ENCODE data around the gene MYO7B.

The MYO7B gene

DNA sequence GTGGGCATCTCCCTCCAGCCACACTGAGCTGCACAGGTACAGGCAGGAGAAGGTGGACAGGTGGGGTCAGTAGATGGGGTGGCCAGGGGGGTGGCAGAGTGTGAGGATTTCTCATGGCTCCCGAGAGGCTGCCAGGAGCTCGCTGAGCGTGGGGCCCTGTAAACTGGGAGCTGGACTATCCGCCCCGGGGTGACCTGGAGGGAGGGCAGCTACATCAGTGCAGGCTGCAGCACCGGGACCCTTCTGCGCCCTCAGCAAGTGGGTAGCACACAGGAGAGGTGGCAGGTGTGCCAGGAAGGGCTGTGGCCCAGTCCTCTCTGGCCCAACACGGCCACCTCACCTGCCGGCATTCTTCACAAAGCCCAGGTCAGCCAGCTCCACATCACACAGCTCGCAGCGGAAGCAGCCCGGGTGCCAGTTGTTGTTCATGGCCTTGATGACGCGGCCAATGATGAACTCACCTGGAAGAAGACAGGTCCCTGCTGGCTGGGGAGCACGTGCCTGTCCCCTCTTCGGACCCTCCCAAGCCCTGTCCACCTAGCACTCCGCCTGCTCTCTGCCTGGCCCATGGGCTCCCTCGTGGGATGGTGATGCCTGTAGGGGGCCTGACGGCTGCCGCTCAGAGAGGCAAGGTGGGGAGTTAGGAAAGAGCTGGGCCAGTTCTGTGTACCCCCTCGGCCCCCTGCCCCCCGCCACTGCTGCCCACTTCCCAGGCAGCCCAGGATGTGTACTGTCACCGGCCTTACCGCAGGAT lies 118.8 kb downstream of the MYO7B start:
- no peak for DNase-seq

DNA sequence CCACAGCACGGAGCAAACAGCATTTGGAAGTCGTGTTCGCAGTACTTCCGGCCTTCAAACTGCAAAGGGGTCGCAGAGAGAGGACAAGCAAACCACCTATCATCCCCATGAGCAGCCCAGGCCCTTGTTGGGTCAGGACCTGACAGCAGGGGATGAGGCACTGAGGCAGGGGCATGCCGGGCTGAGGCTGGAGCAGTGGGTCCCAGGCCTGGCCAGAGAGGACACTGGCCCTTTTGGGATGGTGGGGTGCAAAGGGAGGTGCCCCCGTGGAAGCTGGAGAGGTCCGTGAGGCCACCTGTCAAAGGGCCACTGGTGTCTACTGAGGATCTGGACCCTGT lies 119.3 kb downstream of the MYO7B start:
- DNase-seq = no peak

DNA sequence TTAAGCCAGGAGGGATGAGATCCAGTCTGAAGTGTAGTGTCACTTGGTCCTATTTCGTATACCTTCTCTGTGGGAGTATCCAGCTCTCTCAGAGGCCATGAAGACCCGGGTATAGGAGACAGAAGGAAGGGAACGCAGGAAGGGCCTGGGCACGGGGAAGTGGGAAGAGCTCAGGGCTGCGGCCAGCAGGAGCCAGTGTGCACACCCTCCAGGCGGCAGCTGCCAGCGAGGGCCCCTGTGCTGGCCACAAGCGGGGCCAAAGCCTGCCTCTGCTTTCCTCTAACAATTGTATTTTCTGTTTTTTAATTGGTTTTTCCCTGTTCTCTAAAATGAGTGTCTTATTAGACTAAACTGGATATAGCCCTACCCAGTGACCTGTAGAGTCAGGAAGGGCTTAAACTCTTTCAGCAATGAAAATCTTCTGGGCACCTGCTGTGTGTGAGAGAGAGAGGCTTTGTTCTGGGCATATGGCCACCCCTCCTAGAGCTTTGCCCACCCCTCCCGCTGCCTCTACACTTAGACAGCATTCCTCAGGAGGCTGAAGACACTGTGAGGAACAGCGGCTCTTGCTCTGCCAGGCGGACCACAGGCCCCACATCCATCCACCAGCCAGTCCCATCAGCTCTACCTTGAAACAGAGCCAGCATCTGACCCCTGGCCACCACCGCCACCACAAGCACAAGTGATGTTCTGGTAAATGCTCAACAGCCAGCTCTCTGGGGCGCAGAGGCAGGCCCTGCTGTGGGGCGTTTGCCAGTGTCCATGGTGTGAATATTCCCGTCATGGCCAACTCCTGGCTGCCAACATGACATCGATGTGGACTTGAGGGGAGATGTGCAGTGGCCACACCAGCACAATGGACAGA lies 120.0 kb downstream of the MYO7B start:
- no peak for DNase-seq

DNA sequence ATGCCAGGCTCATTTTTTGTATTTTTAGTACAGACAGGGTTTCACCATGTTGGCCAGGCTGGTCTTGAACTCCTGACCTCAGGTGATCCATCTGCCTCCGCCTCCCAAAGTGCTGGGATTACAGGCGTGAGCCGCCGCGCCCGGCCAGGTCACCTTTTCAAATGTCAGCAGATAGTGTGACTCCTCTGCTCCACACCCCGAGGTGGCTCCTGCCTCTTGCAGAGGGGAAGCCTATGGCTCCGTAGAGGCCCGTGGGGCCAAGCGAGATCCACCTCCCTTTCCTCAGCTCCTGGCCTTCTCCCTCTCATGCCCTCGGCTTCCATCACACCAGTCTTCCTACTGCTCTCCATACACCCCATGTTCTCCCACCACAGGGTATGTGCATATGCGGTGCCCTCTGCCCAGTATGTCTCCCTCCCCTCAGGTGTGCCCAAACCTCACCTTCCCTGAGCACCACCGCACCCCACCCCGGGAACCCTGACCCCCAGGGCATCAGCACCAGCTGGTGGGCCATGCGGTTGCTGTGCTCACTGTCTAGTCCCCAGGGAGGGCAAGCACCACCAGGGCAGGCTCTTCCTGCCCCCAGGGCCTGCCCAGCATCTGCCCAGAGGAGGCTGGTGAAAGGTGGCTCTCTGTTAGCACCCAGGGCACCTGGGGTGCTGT lies 121.2 kb downstream of the MYO7B start:
- DNase-seq = no peak

DNA sequence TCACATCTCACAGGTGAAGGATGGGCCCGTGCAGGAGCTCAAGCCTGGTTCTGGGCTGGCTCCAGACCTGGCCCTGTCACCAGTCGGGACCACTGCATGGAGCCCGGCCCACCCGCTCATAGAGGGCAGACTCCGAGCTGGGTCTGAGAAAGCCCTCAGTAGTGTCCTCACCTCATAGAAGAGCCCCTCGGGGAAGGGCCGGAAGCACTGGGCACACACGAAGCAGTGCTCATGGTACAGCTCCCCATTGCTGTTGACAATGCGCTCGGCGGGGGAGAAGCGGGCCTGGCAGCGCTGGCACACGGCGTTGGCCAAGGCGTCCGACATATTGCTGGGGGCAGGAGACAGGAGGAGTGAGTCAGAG lies 121.7 kb downstream of the MYO7B start:
- DNase-seq = no peak

DNA sequence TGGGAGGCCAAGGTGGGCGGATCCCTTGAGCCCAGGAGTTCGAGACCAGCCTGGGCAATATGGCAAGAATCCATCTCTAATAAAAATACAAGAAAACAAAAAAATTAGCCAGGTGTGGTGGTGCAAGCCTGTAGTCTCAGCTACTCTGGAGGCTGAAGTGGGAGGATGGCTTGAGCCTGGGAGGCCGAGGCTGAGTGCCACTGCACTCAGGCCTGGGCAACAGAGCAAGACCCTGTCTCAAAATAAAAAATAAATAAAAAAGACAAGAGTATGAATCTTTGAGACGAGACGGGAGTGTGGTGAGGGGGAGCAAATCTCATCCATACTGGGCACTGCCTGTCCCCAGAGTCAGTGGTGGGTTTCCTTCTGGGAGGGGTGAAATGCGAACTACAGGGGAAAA lies 122.7 kb downstream of the MYO7B start:
- DNase-seq = no peak

DNA sequence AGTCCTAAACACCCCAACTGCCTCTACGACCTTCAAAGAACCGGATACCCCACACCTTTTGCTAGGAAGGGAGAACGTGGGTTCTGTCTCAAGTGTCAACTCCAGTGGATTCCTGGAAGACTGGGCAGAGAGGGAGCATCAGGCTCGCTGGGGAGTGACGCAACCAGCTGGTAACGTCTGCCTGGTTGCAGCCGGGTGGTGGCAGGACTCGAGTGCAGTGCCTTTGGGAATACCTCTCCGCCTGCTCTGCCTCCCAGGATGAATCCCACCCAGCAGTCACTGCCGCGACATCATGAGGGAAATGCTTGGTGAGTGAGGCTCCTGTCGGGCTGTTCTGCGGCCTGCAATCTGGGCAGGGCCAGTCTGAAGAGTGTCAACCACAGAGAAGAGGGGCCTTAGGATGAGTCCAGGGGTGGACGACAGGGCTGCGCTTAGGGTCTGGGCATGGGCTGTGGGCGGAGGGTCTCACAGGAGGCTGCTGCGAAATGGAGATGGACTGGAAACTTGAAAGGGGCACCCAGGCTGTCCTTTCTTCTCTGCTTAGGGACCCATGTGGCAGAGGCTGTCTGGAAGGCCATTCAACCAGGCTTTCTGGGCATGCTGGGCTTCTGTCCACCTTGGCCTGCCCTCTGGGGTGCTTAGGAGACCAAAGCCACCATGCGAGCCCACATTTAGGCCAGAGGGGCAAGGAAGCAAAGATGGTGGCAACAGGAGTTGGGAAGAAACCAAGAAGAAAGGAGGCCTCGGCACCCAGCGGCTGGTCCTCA lies 123.3 kb downstream of the MYO7B start:
- no peak for DNase-seq

DNA sequence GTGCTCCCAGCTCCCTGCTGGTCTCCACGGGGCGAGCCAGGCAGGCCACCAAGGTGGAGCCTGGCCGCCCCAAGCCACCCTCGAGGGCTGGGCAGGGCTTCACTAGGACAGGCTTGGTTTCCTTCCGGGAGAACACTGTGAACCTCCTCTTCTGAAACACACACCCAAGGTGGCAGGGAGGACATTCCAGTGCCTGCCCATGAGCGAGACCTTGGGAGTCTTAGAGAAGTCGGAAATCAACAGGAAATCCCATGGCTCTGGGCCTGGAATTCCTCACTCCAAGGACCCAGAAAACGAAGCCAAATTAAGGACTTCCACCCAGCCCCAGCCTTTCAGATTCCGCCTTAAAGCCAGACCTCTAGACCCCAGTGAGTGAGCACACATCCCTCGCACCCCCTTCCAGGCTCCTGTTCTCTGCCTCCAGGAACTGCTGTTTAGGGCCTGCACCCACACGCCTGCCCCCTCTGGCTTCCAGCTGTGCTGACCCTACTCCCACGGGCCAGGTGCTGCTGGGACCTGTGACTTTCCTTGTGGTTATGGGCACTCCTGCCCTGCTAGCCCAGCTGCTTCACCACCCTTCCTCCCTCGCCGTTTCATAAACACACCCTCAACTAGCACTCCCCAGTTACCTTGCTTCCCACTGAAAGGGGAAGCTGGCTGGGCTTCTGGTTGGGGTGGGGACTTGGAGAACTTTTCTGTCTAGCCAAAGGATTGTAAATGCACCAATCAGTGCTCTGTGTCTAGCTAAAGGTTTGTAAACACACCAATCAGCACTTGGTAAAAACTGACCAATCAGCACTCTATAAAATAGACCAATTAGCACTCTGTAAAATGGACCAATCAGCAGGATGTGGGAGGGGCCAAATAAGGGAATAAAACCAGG lies 124.2 kb downstream of the MYO7B start:
- no peak for DNase-seq

DNA sequence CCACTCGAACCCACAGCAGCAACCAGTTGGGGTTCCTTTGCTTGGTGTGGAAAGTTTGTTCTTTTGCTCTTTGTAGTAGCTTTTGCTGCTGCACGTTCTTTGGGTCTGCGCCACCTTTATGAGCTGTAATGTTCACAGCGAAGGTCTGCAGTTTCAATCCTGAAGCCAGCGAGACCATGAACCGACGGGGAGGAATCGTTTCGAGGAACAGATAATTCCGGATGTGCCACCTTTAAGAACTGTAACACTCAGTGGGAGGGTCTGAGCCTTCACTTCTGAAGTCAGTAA lies 124.8 kb downstream of the MYO7B start:
- DNase-seq = no peak

DNA sequence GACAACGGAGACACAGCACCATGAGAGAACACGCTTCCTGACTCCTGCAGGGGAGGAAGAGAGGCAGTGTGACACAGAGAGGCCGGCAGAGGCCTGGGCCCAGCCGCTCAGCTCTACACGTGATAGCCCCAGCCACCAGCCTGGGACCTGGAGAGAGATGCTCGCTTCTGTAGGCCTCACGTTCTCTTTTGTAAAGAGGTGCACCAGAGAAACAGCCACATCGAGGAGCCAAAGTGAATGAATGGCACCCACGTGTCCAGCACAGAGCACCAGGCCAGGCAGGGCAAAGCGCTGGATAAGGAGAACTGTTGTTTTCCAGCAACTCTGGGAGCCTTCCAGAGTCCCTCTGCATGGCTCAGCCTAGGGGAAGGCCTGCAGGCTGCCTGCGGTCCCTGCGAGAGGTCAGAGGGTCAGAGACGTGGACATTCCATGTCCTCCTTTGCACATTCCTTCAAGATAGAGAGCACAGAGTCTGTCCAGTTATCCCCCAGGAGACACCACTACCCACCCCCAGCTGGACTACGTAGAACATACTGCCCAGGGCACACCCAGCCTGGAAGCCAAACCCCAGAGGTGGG lies 125.7 kb downstream of the MYO7B start:
- no peak for DNase-seq

DNA sequence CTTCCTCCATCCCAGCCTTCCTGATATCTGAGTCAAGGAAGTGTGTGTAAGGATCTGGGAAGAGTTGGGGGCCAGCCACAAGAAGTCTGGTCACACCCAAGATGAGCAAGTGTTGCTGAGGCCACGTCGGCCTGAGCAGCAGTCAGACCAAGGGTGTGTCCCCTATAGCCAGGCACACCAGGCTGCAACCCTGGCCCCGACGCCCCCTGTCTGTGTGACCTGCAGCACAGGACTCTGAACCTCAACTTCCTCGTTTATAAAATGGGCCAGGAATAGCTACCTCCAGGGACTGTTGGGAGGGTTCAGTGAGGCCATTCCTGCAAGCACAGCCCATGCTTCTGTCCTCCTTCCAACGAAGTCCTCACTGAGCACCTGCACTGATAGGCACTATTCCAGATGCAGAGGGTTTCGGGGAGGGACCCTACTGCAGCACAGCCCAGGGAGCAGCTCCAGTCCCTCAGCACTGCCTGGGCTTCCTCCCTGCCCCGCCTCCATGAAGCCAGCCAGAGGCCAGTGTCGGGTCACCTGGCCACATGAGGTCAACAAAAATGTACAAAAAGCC lies 126.5 kb downstream of the MYO7B start:
- no peak for DNase-seq

DNA sequence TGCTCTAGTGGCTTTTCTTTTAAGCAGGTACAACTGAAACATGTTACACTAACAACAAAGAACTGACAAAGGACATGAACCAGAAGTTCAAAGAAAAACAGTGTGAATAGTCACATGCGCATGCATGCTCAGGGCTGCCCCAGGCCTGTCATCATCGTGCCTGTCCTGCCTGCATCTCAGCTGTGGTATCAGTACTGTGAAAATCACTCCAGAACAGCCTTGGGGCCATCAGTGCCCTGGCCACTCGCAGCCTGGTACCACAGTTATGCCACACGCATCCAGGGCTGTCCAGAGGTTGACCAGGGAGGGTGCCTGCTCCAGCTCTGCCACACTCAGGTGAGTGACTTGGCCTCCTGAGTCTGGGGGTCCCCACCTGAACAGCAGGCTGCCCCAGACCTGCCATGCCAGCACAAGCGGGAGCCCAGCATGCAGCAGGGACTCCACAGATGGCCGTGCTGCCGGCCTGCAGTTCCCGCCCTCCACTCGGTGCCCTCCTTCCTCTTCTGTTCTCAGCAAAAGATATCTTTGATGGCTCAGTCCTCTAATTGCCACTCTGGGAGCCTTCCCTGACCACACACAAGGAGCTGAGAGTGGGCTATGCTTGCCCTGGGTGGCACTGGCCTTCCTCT lies 127.6 kb downstream of the MYO7B start:
- DNase-seq = no peak

DNA sequence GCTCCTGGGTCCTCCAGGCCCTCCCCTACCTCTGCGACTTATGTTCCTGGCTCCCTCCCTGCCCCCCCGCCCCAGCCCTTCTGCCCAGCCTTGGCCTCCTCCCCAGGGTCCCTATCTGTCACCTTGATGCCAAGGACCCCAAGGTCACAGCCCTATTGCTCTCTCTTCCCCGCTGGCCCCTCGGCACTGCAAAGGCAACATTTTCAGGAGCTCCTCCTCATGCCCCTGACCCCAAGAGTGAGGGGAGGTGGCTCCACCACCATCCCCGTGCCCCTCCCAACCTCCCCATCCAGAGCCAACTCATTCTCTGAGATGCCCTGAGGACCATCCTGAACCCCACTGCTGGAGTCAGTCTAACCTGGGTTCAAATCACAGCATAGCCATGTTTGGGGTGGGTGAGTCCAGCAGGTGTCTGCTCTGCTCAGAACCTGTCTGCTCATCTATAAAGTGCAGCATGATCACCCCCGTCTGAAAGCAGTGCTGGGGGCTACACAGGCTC lies 128.1 kb downstream of the MYO7B start:
- DNase-seq = no peak

DNA sequence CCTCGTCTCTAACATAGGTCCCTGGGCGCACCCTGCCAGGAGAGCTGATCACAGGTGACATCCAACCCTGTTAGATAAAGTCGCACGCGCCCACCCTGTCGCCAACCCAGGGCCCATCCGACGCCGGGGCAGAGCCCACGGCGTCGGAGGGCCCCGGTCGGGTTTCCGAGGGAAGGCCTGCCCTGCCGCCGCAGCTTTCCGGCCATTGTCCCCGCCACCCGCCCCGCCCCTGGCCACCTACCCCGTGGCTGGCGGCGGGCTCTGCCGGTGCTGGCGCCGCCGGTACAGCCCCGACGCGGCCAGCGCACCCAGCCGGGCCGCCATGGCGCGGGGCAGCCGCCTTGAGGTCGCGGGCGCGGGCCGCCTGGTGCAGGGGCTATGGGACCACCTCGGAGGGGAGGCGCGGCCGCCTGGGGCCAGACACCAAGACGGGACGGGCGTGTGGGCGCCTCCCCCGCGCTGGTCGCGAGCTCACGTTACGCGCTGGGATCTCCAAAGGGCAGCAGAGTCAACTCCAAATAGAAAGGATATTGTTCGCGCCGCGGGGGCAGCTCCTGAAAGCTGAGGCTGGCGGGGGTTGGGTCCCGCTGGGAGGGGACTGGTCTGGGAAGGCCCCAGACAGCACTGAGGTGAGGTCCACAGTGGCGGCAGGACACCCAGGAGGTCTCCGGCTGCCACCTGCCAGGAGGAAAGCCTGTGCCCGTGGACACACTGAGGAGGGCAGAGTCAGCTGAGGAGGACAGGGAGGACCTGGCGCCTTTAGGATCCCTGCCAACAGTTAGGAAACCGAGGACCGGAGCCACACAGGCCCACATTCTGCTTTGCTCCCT lies 128.8 kb downstream of the MYO7B start:
- no peak for DNase-seq

DNA sequence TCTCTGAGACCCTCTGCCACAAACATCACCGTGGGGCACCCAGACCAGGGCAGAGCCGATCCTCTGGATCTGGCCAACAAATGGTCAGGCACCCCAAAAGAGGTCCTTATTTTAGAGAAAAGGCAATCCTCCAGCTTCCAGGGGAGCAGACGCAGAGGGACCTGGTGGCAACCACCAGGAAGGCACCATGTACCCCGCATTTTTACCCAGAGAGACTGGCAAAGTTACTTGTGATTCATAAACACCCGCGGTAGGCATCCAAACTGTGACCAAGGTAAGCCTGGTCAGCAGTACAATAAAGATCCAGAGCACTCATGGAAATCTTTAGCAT lies 129.4 kb downstream of the MYO7B start:
- DNase-seq = no peak

DNA sequence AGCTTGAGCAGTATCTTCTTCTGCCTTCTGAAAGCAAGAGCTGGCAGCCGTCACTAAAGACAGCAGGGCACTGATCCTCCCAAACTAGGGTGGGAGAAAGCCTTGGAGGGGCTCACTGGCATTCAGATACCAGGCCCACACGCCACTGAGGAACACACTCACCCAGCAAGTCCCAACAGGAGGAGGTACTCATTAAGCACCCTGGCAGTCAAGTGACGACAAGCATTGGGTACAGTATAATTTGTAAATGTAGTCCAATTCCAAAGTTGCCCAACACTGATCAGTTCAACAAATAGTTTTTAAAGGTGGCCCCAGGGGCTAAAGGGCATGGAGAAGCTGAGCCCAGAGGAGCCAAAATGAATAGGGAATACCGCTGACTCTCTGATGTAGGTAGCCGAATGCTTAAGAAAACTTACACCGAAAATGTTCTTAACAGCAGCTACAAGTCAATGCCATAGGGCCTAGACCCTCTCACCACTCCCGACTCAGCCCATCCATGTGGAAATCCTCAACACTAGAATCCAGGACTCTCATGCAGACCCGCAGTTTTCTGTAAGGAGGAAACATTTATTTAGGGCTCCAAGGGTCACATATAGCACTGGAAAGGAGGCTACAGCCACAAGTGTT lies 129.9 kb downstream of the MYO7B start:
- DNase-seq = no peak

DNA sequence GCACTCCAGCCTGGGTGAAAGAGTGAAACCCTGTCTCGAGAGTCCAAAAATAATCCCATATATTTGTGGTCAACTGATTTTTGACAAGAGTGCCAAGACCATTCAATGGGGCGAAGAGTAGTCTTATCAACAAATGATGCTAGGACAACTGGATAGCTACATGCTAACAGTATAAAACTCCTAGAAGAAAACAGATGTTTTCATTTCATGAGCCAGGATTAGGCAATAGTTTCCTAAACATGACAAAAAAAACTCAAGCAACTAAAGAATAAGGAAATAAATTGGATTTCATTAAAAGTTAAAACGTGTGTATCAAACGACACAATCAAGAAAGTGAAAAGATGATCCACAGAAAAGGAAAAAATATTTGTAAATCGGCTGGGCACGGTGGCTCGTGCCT lies 133.6 kb downstream of the MYO7B start:
- DNase-seq = no peak

DNA sequence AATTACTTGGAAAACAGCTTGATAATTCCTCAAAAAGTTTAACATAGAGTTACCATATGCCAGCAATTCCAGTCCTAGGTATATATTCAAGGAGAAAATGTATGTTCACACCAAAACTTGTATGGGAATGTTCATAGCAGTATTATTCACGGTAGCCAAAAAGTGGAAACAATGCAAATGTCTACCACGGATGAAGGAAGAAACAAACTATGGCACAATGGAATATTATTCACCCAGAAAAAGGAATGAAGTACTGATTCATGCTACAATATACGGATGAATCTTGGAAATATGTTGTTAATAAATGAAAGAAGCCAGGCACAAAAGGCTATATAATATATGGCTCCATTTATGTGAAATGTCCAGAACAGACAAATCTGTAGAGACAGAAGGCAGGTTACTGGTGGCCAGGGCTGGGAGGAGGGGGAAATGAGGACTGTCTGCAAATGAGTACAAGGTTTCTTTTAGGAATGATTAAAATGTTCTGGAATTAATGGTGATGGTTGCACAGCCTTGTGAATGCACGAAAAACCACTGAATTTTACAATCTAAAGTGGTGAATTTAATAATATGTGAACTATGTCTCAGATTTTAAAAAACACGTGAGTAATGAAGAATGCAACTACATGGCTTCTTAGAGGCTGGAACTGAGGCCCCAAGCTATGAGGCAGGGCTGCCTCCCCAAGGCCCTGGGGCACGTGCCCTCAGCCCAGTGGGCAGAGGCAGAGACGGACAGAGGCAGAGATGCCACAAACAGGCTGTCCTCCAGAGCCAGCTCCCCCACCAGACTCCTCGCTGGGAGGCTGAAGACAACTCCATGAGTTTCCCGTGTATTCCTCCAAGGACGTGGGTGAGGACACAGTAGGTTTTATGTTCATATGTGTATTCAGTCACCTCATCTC lies 134.8 kb downstream of the MYO7B start:
- DNase-seq = no peak

DNA sequence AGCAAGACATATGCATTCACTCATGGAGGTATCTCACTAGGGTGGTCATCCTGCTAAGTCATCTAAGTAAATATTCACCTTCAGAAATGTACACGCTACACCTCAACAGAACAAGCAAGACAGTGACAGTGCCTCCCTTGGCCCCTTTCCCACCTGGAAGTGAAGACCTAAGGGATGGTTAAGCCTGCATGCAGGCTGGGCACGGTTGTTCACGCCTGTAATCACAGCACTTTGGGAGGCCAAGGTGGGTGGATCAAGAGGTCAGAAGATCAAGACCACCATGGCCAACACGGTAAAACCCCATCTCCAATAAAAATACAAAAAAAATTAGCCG lies 135.4 kb downstream of the MYO7B start:
- DNase-seq = no peak
